ENCODE data around the gene DNAJC27.

DNAJC27 gene

GRCh38 chr2:24925815-24926214 lies 45.9 kb downstream of the DNAJC27 start:
- no peak for DNase-seq (ENCODE audit: low read depth)

- DNase-seq (ENCODE audit: low read depth), result no peak
These were observed 47.0 kb downstream of the DNAJC27 start for GRCh38 chr2:24924732-24925131.

GRCh38 chr2:24924266-24924665 lies 47.5 kb downstream of the DNAJC27 start:
- no peak for DNase-seq (ENCODE audit: low read depth)

- DNase-seq (ENCODE audit: low read depth), result no peak
These were observed 48.6 kb downstream of the DNAJC27 start for GRCh38 chr2:24923106-24923505.

GRCh38 chr2:24922556-24922955 lies 49.2 kb downstream of the DNAJC27 start:
- DNase-seq (ENCODE audit: low read depth), result no peak

- no peak for DNase-seq (ENCODE audit: low read depth)
These were observed 50.8 kb downstream of the DNAJC27 start for GRCh38 chr2:24920809-24921441.

GRCh38 chr2:24920098-24920808 lies 51.5 kb downstream of the DNAJC27 start, which contains the start of gene ADCY3:
Gene ADCY3, minus strand, starts transcription at chr2:24920237. Its CDS starts 1,250 bp downstream, at chr2:24918987.
- no peak for DNase-seq (ENCODE audit: low read depth)

GRCh38 chr2:24919506-24920097 lies 52.2 kb downstream of the DNAJC27 start:
- no peak for DNase-seq (ENCODE audit: low read depth)

GRCh38 chr2:24919037-24919505 lies 52.7 kb downstream of the DNAJC27 start:
- no peak for DNase-seq (ENCODE audit: low read depth)

- no peak for DNase-seq (ENCODE audit: low read depth)
These were observed 53.3 kb downstream of the DNAJC27 start for GRCh38 chr2:24918326-24919036.

GRCh38 chr2:24917731-24918325 lies 53.9 kb downstream of the DNAJC27 start:
- no peak for DNase-seq (ENCODE audit: low read depth)

GRCh38 chr2:24917086-24917485 lies 54.7 kb downstream of the DNAJC27 start:
- no peak for DNase-seq (ENCODE audit: low read depth)

- DNase-seq (ENCODE audit: low read depth), result no peak
These were observed 56.0 kb downstream of the DNAJC27 start for GRCh38 chr2:24915796-24916195.

GRCh38 chr2:24915175-24915574 lies 56.6 kb downstream of the DNAJC27 start:
- DNase-seq (ENCODE audit: low read depth), result no peak

GRCh38 chr2:24914713-24915112 lies 57.0 kb downstream of the DNAJC27 start:
- no peak for DNase-seq (ENCODE audit: low read depth)

- DNase-seq (ENCODE audit: low read depth), result no peak
These were observed 57.8 kb downstream of the DNAJC27 start for GRCh38 chr2:24913911-24914310.

- no peak for DNase-seq (ENCODE audit: low read depth)
These were observed 58.8 kb downstream of the DNAJC27 start for GRCh38 chr2:24912986-24913385.

GRCh38 chr2:24912523-24912922 lies 59.2 kb downstream of the DNAJC27 start:
- DNase-seq (ENCODE audit: low read depth), result no peak

- no peak for DNase-seq (ENCODE audit: low read depth)
These were observed 61.5 kb downstream of the DNAJC27 start for GRCh38 chr2:24910245-24910644.

GRCh38 chr2:24909555-24910177 lies 62.1 kb downstream of the DNAJC27 start:
- no peak for DNase-seq (ENCODE audit: low read depth)

- no peak for DNase-seq (ENCODE audit: low read depth)
These were observed 63.3 kb downstream of the DNAJC27 start for GRCh38 chr2:24908461-24908901.

GRCh38 chr2:24907116-24907515 lies 64.6 kb downstream of the DNAJC27 start:
- no peak for DNase-seq (ENCODE audit: low read depth)

Data from HS-27A (cell line).